Upper lobe of right lung (tissue), 1 donor: ENCODE measurements around the gene SLC14A1. TPM values are rescaled to one million over a fixed set of nuclear protein-coding genes. Genes with fewer than 3 reads are reported as not detected.

ENCODE experiments used
- ATAC-seq: fragments of 200-7000 bp; cut with Tn5 transposase; one replicate; pipeline ENCODE4 v1.9.1; 2020; ENCODE audit warnings: mild to moderate bottlenecking, moderate library complexity
- DNase-seq: peaks from one replicate; pipeline ENCODE4 v3.0.0-alpha.2; 2020
- H3K27ac ChIP-seq: fragments of 200-600 bp; one replicate; pipeline ENCODE4 v1.8.0; 2022
- H3K27me3 ChIP-seq: fragments of 200-600 bp; one replicate; pipeline ENCODE4 v1.8.0; 2022; ENCODE audit warnings: mild to moderate bottlenecking
- H3K36me3 ChIP-seq: fragments of 200-600 bp; one replicate; pipeline ENCODE4 v1.8.0; 2022
- H3K4me1 ChIP-seq: fragments of 200-600 bp; one replicate; pipeline ENCODE4 v1.8.0; 2022
- H3K4me3 ChIP-seq: fragments of 200-600 bp; one replicate; pipeline ENCODE4 v1.8.0; 2022; ENCODE audit warnings: mild to moderate bottlenecking
- H3K9me3 ChIP-seq: fragments of 200-600 bp; one replicate; pipeline ENCODE4 v1.8.0; 2022
- intact Hi-C: fragments of 100-400 bp; cut with DNase I; formaldehyde crosslinking; loops from one replicate; pipeline ENCODE4 v1.11.0; 2022
- total RNA-seq: library from RNA; stranded (reverse); fragmentation: NEBNext Ultra II Directional; extraction: Animal tissue kit (Norgen Biotek cat#: 25700); gene quantifications from one replicate; pipeline ENCODE4 v1.2.1, GENCODE V29; 2021
- TF ChIP-seq, protein P1 (sequence below): fragments of 200-600 bp; IDR thresholded peaks from one replicate; pipeline ENCODE4 v1.8.0; 2022; ENCODE audit warnings: antibody characterized with exemption
- donor health status: DM: no; HTN: yes; CAD: no; lungs with severe emphysema.

Gene SLC14A1
- total RNA-seq, 1 donor from 2014 or later: 6.0 TPM

DNA sequence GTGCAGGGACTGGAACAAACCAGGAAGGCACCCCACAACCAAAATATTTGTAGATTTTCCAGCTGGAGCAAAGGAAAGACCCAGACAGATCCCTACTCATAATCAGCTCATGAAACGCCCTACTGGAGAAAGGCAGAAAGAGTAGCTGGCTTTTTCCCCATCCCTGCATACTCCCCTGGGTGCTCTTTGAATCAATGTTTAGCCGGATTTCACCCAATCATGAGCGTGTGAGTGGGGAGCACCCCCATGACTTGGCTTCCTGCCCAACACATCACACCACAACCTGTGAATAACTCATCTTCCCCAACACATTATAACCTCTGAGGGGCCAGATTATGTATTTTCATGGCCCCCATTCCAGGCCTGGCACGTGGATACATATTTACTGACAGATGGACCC lies 35.1 kb upstream of the SLC14A1 start:
- Histone ChIP-seq H3K4me1 (no peaks in the 10 kb centered on the region), H3K36me3 (no peaks in the 10 kb centered on the region), H3K4me3 (no peak overlapping the region), H3K27me3 (no peaks in the 10 kb centered on the region), H3K9me3 (no peaks in the 10 kb centered on the region), H3K27ac (no peak overlapping the region)
- ATAC-seq (no peak), DNase-seq (no peak)
- intact Hi-C loops: no loop called here
- TF ChIP-seq, protein P1, sequence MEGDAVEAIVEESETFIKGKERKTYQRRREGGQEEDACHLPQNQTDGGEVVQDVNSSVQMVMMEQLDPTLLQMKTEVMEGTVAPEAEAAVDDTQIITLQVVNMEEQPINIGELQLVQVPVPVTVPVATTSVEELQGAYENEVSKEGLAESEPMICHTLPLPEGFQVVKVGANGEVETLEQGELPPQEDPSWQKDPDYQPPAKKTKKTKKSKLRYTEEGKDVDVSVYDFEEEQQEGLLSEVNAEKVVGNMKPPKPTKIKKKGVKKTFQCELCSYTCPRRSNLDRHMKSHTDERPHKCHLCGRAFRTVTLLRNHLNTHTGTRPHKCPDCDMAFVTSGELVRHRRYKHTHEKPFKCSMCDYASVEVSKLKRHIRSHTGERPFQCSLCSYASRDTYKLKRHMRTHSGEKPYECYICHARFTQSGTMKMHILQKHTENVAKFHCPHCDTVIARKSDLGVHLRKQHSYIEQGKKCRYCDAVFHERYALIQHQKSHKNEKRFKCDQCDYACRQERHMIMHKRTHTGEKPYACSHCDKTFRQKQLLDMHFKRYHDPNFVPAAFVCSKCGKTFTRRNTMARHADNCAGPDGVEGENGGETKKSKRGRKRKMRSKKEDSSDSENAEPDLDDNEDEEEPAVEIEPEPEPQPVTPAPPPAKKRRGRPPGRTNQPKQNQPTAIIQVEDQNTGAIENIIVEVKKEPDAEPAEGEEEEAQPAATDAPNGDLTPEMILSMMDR: no peak

DNA sequence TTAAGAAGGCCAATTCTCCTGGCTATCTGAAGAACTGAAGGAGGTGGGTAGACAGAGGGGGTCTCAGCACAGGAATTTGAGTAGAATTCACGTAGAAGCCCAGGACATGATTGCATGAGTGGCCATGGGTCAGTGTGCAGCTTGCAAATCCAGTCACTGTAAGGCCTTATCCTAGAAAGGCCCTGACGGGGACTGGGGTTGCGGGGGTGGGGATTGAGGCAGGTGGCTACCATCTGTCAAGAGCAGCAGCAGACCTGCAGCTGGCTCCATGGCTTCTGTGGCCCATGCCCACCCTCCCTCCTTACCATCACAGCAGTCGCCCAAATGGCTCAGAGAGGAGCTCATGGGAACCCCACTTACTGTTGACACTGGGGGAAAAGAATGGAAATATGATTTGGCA lies 34.6 kb upstream of the SLC14A1 start:
- Histone ChIP-seq H3K36me3 (no peaks in the 10 kb centered on the region), H3K27me3 (no peaks in the 10 kb centered on the region), H3K4me3 (no peak overlapping the region), H3K27ac (no peak overlapping the region), H3K9me3 (no peaks in the 10 kb centered on the region), H3K4me1 (no peaks in the 10 kb centered on the region)
- no peak for ATAC-seq
- TF ChIP-seq, protein P1: no peak
- no peak for DNase-seq
- intact Hi-C loops: no loop called here

DNA sequence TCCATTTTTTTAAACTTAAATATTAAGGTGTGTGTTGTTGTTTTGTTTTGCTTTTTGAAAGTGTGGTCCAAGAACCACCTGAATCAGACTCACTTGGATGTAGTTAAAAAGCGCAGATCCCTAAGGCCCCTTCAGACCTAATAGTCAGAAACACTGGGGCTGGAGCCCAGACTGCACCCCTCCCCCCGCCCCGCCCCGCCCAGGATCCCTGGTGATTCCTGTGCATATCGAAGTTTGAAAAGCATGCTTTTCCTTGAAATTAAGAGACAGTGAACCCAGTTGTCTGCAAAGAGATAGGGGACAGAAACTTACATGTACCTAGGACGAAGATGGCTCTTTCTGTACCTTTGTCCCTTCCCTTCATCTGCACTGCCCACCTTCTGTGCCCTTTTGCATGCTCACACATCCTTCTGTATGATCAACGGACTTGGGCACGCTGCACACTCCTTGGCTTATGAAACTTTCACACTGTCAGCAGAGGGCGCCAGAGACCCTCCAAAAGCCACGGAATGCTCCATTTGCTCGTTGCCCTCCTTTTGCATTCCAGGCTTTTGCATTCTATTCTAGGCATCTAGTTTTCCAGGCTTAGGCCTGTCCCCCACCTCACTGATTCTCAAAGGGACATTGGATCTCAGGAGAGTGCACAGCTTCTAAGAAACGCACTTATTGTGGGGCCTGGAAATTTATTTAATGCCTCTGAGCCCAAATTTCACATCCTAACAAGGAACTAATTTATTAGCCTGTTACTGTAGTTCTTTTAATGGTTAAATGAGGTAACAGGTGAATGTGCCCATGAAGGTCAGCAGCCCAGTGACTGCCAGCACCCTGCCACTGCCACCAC lies 32.8 kb upstream of the SLC14A1 start:
- Histone ChIP-seq H3K4me1 (no peaks in the 10 kb centered on the region), H3K4me3 (no peak overlapping the region), H3K9me3 (no peaks in the 10 kb centered on the region), H3K27me3 (no peaks in the 10 kb centered on the region), H3K36me3 (no peaks in the 10 kb centered on the region), H3K27ac (no peak overlapping the region)
- ATAC-seq (peak; percentile 87), DNase-seq (peak; percentile 79)
- intact Hi-C loops: no loop called here
- TF ChIP-seq, protein P1: peak; percentile 88

DNA sequence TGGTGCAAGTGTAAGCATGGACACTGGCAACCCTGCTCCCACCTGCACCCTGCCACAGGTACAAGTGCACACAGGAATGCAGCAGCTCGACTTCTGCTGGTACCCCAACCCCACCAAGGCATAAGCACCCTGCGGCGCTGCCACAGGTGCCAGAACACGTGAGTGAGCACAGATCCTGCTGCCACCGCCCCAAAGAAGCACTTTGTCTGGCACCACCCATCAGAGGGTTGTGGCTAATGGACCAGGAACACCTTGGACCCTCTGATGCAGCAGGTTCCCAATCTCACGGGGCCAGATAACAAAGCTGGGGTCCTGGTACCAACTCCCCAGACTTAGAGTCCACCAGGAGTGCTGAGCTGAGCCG lies 32.2 kb upstream of the SLC14A1 start:
- DNase-seq: no peak
- intact Hi-C loops: no loop called here

DNA sequence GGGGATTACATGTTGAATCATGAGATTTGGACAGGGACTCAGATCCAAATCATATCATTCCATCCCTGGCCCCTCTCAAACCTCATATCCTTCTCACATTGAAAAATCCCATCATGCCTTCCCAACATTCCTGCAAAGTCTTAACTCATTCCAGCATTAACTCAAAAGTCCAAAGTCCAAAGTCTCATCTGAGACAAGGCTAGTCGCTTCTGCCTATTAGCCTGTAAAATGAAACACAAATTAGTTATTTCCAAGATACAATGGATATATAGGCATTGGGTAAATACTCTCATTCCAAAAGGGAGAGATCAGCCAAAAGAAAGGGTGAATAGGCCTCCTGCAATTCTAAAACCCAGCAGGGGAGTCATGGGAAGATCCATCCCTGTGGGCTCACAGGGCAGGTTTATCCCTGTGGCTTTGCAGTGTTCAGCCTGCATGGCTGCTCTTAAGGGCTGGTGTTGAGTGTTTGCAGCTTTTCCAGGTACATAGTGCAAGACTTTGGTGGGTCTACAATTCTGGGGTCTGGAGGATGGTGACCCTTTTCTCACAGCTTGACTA lies 21.2 kb upstream of the SLC14A1 start:
- H3K27me3 ChIP-seq: no peaks in the 10 kb centered on the region
- H3K4me3 ChIP-seq: no peak overlapping the region
- no peak for ATAC-seq
- TF ChIP-seq, protein P1: no peak
- no peaks in the 10 kb centered on the region for H3K36me3 ChIP-seq
- H3K9me3 ChIP-seq: peaks cover 7% of the 10 kb centered on the region
- H3K27ac ChIP-seq: no peak overlapping the region
- intact Hi-C loops: no loop called here
- H3K4me1 ChIP-seq: no peaks in the 10 kb centered on the region
- DNase-seq: no peak

More for the DNA sequence above, 32.2 kb upstream of the SLC14A1 start:
- no peak for ATAC-seq
- TF ChIP-seq, protein P1: no peak
- Histone ChIP-seq H3K4me3 (no peak overlapping the region), H3K9me3 (no peaks in the 10 kb centered on the region), H3K27me3 (no peaks in the 10 kb centered on the region), H3K27ac (no peak overlapping the region), H3K36me3 (no peaks in the 10 kb centered on the region), H3K4me1 (no peaks in the 10 kb centered on the region)
